VCaP (cell line): Measurements from ENCODE around the gene ARHGAP8.

Experiments used
- H3K27ac ChIP-seq: fragments of 450-650 bp; 2 replicates; pipeline ENCODE4 v1.5.1; 2017
- CTCF ChIP-seq: fragments of 450-650 bp; conservative IDR thresholded peaks from 2 replicates; pipeline ENCODE4 v1.5.1; 2017; ENCODE audit warnings: mild to moderate bottlenecking, moderate library complexity

The ARHGAP8 gene

GRCh38 chr22:44777364-44777755 lies 25.0 kb downstream of the ARHGAP8 start:
- peak overlapping the region; percentile 35 for H3K27ac ChIP-seq
- TF ChIP-seq CTCF: no peak

GRCh38 chr22:44780876-44781449 lies 28.6 kb downstream of the ARHGAP8 start:
- no peak for TF ChIP-seq CTCF
- H3K27ac ChIP-seq: no peak overlapping the region

- no peak overlapping the region for H3K27ac ChIP-seq
- TF ChIP-seq CTCF: no peak
These were observed 30.1 kb downstream of the ARHGAP8 start for GRCh38 chr22:44782363-44782963.

GRCh38 chr22:44783091-44783490 lies 30.7 kb downstream of the ARHGAP8 start:
- no peak for TF ChIP-seq CTCF

GRCh38 chr22:44783581-44783980 lies 31.2 kb downstream of the ARHGAP8 start:
- TF ChIP-seq CTCF: no peak
- H3K27ac ChIP-seq: no peak overlapping the region

More at GRCh38 chr22:44783091-44783490, 30.7 kb downstream of the ARHGAP8 start:
- H3K27ac ChIP-seq: no peak overlapping the region

- TF ChIP-seq CTCF: no peak
- H3K27ac ChIP-seq: no peak overlapping the region
These were observed 33.8 kb downstream of the ARHGAP8 start for GRCh38 chr22:44786136-44786535.

- H3K27ac ChIP-seq: no peak overlapping the region
- TF ChIP-seq CTCF: no peak
These were observed 34.2 kb downstream of the ARHGAP8 start for GRCh38 chr22:44786610-44787009.
